GM12865 (cell line): ENCODE results near the gene ZBTB20.

Experiments used
- DNase-seq: peaks from one replicate; pipeline ENCODE4 v3.0.0; 2010; ENCODE audit warnings: low read depth
- H3K4me3 ChIP-seq: 2 replicates; pipeline ENCODE4 v1.5.1; 2011; ENCODE audit warnings: mild to moderate bottlenecking, low read depth, low read length, control low read depth
- TF ChIP-seq, protein P1 (sequence below): IDR thresholded peaks from 2 replicates; pipeline ENCODE4 v1.5.1; 2011; ENCODE audit warnings: low read length, control low read depth, low read depth, inconsistent platforms; ENCODE audit not compliant: insufficient read depth; ENCODE audit errors: missing control alignments

The ZBTB20 gene

DNA sequence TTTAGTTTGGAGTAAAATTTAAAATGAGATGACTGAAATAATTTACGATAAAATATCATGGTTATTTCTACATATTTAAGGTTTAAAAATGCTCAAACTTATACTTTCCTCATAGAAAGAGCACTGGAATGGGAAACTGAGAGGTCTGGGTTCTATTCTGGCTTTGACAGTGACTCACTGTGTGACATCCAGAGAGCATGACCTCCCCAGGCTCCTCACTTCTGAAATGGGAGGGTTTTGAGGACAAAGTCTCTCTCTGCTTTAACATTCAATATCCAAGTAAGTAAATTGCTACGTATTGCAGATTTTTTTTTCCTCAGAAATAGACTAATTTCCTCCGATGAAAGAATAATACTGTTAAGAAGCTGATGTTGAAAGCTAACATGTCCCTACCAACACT is 618.6 kb downstream of the ZBTB20 start:
- no peak overlapping the region for H3K4me3 ChIP-seq
- TF ChIP-seq, protein P1, sequence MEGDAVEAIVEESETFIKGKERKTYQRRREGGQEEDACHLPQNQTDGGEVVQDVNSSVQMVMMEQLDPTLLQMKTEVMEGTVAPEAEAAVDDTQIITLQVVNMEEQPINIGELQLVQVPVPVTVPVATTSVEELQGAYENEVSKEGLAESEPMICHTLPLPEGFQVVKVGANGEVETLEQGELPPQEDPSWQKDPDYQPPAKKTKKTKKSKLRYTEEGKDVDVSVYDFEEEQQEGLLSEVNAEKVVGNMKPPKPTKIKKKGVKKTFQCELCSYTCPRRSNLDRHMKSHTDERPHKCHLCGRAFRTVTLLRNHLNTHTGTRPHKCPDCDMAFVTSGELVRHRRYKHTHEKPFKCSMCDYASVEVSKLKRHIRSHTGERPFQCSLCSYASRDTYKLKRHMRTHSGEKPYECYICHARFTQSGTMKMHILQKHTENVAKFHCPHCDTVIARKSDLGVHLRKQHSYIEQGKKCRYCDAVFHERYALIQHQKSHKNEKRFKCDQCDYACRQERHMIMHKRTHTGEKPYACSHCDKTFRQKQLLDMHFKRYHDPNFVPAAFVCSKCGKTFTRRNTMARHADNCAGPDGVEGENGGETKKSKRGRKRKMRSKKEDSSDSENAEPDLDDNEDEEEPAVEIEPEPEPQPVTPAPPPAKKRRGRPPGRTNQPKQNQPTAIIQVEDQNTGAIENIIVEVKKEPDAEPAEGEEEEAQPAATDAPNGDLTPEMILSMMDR, result no peak
- DNase-seq, result no peak

DNA sequence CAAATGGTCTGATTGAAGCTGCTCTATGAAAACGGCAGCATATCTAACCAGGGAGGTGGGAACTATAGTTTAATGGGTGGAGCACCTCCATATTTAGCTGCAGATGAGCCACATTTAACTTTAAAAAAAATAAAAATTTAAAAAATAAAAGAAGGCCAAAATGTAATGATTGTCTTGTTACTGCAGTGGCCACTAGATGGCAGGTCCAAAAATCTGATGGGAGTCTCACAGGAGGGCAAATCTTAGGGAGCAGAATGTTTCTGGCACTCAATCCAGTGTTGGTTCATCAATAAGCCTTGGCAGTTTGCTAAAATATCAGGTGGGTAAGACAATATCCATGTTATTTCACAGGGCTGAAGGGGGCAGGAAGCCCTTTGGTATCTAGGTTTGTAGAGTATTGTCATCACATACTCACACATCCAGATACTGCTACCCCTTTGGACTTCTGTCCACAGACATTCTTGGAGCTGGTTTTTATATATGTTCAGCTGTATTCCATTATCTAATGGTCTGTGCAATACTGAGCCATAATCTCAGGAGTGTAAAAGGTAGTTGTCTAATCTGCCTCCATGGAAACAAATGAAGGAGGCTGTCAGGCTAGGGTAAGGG is 619.9 kb downstream of the ZBTB20 start:
- TF ChIP-seq, protein P1, result peak; percentile 47
- no peak overlapping the region for H3K4me3 ChIP-seq
- DNase-seq, result peak; percentile 22

DNA sequence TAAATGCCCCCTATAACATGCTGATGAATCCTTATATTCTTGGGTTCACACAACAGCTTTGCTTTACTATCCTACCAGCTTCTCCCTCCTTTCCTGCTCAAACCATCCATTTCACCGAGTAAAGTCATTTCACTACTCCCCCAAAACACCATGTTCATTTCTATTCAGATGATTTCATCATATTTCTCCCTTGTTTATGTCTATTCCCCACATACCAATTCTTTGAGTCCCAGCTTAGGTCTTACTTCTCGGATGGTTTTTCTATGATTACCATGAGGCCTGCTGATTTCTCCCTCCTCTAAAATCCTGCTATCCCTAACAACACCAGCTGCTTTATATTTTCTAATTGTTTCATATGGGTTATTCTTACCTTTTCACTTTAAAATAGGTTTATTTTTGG is 621.8 kb downstream of the ZBTB20 start:
- TF ChIP-seq, protein P1, result no peak
- H3K4me3 ChIP-seq, result no peak overlapping the region
- no peak for DNase-seq

DNA sequence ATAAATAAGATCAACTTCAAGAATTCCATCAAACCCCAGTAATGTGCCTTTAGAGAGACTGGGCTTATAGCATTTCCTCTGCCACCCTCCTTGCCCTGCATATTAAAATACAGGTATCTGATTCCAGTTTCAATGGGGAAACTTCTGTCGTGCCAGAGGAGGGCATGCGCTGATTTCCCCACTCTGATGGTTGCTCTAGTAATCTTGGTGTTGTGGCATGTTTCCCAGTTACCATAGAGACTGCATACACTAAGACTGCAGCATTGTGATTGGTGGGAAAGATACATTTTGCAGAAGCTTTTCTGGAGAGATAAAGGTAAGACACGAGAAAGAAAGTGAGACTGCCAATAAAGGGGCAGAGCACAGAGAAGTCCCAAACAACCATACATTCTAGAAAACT is 627.7 kb downstream of the ZBTB20 start:
- H3K4me3 ChIP-seq, result no peak overlapping the region
- DNase-seq, result peak; percentile 56
- TF ChIP-seq, protein P1, result no peak

DNA sequence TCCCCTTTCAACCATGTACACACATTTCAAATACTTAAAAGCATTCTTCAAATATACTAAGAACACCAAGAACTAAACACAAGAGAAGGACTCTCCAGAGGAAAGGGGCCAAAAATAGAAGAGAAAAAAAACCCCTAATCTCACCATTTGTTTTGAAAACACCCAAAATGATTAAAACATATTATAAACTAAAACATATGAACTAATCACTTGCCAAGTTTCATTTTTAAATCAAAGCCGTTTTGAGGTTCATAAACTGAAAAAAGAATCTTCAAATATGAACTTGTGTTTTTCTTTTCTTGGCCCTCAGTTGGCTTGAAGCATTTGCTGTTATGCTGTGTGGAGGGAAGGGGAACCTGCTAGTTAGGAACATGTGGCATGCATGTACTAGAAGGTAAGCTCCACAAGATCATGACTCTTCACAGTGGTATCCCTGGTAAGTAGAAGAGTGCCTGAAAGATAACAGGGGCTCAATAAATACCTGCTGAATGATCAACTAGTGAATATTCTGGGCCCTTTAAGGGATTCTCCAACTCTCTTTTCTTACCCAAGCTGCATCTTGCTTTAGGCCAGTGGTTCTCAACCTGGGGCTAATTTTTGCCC is 628.8 kb downstream of the ZBTB20 start:
- DNase-seq, result no peak
- TF ChIP-seq, protein P1, result no peak
- no peak overlapping the region for H3K4me3 ChIP-seq

DNA sequence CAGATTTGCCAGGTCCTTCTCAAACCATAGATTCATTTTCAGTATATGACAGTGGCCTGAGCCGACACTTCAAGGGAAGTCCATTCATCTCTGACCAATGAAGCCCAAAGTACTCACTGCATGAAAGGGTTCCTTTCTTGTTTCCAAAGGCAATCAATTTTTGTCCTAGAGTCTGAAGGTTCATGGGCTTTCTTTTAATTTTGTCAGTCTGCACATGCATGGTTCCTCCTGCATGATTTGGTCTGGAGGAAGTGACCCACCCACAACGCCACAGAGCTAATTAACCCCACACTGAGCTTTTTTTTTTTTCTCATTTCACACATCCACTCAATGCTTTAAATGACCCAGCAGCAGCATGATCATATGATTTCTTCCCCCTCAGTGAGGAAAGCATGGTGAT is 636.9 kb downstream of the ZBTB20 start:
- TF ChIP-seq, protein P1, result no peak
- H3K4me3 ChIP-seq, result no peak overlapping the region
- DNase-seq, result no peak

DNA sequence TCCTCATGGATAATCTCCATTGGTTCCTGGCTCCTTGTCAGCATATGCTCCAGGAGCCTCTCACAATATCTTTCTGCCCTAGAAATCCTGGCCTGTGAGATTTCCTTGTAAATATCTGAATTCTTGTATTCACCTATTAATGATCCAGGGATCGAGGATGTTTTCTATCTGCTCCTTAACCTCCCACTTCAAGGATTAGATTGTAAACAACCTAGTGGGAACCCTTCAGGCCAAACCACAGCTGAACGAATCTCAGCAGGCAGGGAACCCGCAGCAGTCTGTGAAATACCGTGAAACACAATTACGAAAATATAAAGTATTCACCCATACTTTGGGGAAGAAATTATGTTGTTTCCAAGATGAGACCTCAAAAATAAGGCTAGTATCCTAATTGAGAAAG is 637.3 kb downstream of the ZBTB20 start:
- no peak for DNase-seq
- TF ChIP-seq, protein P1, result no peak
- no peak overlapping the region for H3K4me3 ChIP-seq
